IMR-90 (cell line): ENCODE results near the gene PEX7. TPM values are rescaled to one million over a fixed set of nuclear protein-coding genes. Genes with fewer than 3 reads are reported as not detected.

ENCODE experiments used
- ATAC-seq: fragments of 200-7000 bp; cut with Tn5 transposase; 2 replicates; pipeline ENCODE4 v1.9.1; 2020; ENCODE audit warnings: low read depth, mild to moderate bottlenecking, moderate library complexity
- BruUV-seq: library from RNA; stranded (reverse); fragments of 400-500 nt; replicated peaks from 2 replicates; lab custom pipeline; 2021; lab: Mats Ljungman, UMichigan
- CTCF ChIA-PET: fragments of 300-600 bp; formaldehyde crosslinking; extraction: SDS; loops from one replicate; lab custom pipeline; 2021; ENCODE audit warnings: antibody characterized with exemption; lab: Yijun Ruan, JAX
- POLR2A ChIA-PET: fragments of 300-600 bp; sonication (Branson Sonifier 250); formaldehyde crosslinking; loops from one replicate; lab custom pipeline; 2022; ENCODE audit warnings: antibody characterized with exemption; ENCODE audit not compliant: unreplicated experiment; lab: Charles Lee
- DNase-seq: peaks from one replicate; pipeline ENCODE4 v3.0.0; 2013
- H2AFZ ChIP-seq: replicated peaks from 2 replicates; pipeline ENCODE3; 2013; ENCODE audit warnings: low read length, mild to moderate bottlenecking; ENCODE audit not compliant: poor library complexity
- H2AK5ac ChIP-seq: 2 replicates; pipeline ENCODE4 v1.6.1; 2013; ENCODE audit warnings: low read depth, low read length, inconsistent platforms
- H2AK9ac ChIP-seq: replicated peaks from 2 replicates; pipeline ENCODE3; 2013; ENCODE audit warnings: mild to moderate bottlenecking, low read depth, low read length, moderate library complexity; ENCODE audit not compliant: poor library complexity
- H2BK120ac ChIP-seq: 2 replicates; pipeline ENCODE4 v1.6.1; 2013; ENCODE audit warnings: low read depth, low read length, inconsistent platforms
- H2BK15ac ChIP-seq: 3 replicates; pipeline ENCODE4 v1.6.1; 2013; ENCODE audit warnings: low read depth, low read length, inconsistent platforms
- H2BK20ac ChIP-seq: 2 replicates; pipeline ENCODE4 v1.6.1; 2013; ENCODE audit warnings: low read depth, mild to moderate bottlenecking, inconsistent platforms, low read length, moderate library complexity
- H2BK5ac ChIP-seq: 2 replicates; pipeline ENCODE4 v1.6.1; 2013; ENCODE audit warnings: mild to moderate bottlenecking, low read depth, low read length, inconsistent platforms; ENCODE audit not compliant: poor library complexity, severe bottlenecking
- H3K14ac ChIP-seq: replicated peaks from 2 replicates; pipeline ENCODE4 v1.6.1; 2013; ENCODE audit warnings: low read depth, low read length, inconsistent platforms
- H3K18ac ChIP-seq: 2 replicates; pipeline ENCODE4 v1.6.1; 2013; ENCODE audit warnings: low read depth, low read length, control low read depth
- H3K23ac ChIP-seq: 2 replicates; pipeline ENCODE4 v1.6.1; 2013; ENCODE audit warnings: low read depth, low read length, inconsistent platforms
- H3K27ac ChIP-seq: 2 replicates; pipeline ENCODE4 v1.5.1; 2013; ENCODE audit warnings: mild to moderate bottlenecking, control low read depth, low read length; ENCODE audit not compliant: insufficient read depth
- H3K27me3 ChIP-seq: 2 replicates; pipeline ENCODE4 v1.6.1; 2013; ENCODE audit warnings: low read length; ENCODE audit not compliant: control insufficient read depth, insufficient read depth
- H3K36me3 ChIP-seq: 2 replicates; pipeline ENCODE4 v1.6.1; 2013; ENCODE audit warnings: low read length, mixed read lengths; ENCODE audit not compliant: control insufficient read depth, insufficient read depth
- H3K4ac ChIP-seq: 2 replicates; pipeline ENCODE4 v1.6.1; 2013; ENCODE audit warnings: low read depth, low read length, inconsistent platforms
- H3K4me1 ChIP-seq: 2 replicates; pipeline ENCODE4 v1.6.1; 2013; ENCODE audit warnings: low read length, mixed read lengths; ENCODE audit not compliant: control insufficient read depth, insufficient read depth
- H3K4me2 ChIP-seq: 2 replicates; pipeline ENCODE4 v1.6.1; 2013; ENCODE audit warnings: low read depth, mild to moderate bottlenecking, control low read depth, low read length, moderate library complexity
- H3K4me3 ChIP-seq: 2 replicates; pipeline ENCODE4 v1.5.1; 2013; ENCODE audit warnings: low read depth, mild to moderate bottlenecking, control low read depth, low read length, moderate library complexity; ENCODE audit not compliant: insufficient read depth
- H3K56ac ChIP-seq: 2 replicates; pipeline ENCODE4 v1.6.1; 2013; ENCODE audit warnings: low read length, inconsistent platforms; ENCODE audit not compliant: insufficient read depth; ENCODE audit errors: extremely low read depth
- H3K79me1 ChIP-seq, 2 experiments: 2 replicates each; pipeline ENCODE4 v1.6.1; 2013; ENCODE audit warnings: low read length in 2 of 2, inconsistent platforms in 1 of 2, low read depth in 1 of 2
- H3K9ac ChIP-seq: 2 replicates; pipeline ENCODE4 v1.6.1; 2013; ENCODE audit warnings: low read depth, low read length, control low read depth
- H3K9me1 ChIP-seq: 2 replicates; pipeline ENCODE4 v1.6.1; 2013; ENCODE audit warnings: low read length, inconsistent platforms; ENCODE audit not compliant: insufficient read depth
- H3K9me3 ChIP-seq: 2 replicates; pipeline ENCODE4 v1.6.1; 2013; ENCODE audit warnings: low read length; ENCODE audit not compliant: control insufficient read depth, insufficient read depth
- H4K20me1 ChIP-seq: 2 replicates; pipeline ENCODE4 v1.6.1; 2013; ENCODE audit warnings: low read length, inconsistent platforms; ENCODE audit not compliant: insufficient read depth
- H4K5ac ChIP-seq: 2 replicates; pipeline ENCODE4 v1.6.1; 2013; ENCODE audit warnings: mild to moderate bottlenecking, low read depth, low read length, control low read depth
- H4K8ac ChIP-seq, 2 experiments: 2 replicates each; pipeline ENCODE4 v1.6.1; 2013; ENCODE audit warnings: low read depth in 2 of 2, low read length in 2 of 2, control low read depth in 1 of 2, inconsistent platforms in 1 of 2
- H4K91ac ChIP-seq: 2 replicates; pipeline ENCODE4 v1.6.1; 2013; ENCODE audit warnings: low read depth, low read length, inconsistent platforms; ENCODE audit not compliant: insufficient read depth
- BHLHE40 ChIP-seq: fragments of 150-350 bp; IDR thresholded peaks from 2 replicates; pipeline ENCODE4 v1.6.1; 2016; ENCODE audit warnings: mild to moderate bottlenecking, low read depth, low read length
- CEBPB ChIP-seq: IDR thresholded peaks from 2 replicates; pipeline ENCODE4 v1.6.1; 2012; ENCODE audit warnings: low read depth, low read length, improper control_type of control experiment
- CTCF ChIP-seq: conservative IDR thresholded peaks from 2 replicates; pipeline ENCODE4 v1.5.1; 2012; ENCODE audit warnings: mild to moderate bottlenecking, low read depth, low read length, improper control_type of control experiment
- ELK1 ChIP-seq: fragments of 150-350 bp; IDR thresholded peaks from 2 replicates; pipeline ENCODE4 v1.6.1; 2016; ENCODE audit warnings: low read depth, mild to moderate bottlenecking, low read length, moderate library complexity, borderline replicate concordance
- FOS ChIP-seq: fragments of 150-350 bp; IDR thresholded peaks from 2 replicates; pipeline ENCODE4 v1.6.1; 2016; ENCODE audit warnings: low read depth, low read length
- MAFK ChIP-seq: IDR thresholded peaks from 2 replicates; pipeline ENCODE4 v1.6.1; 2012; ENCODE audit warnings: low read depth, low read length, improper control_type of control experiment
- MAZ ChIP-seq: IDR thresholded peaks from 2 replicates; pipeline ENCODE4 v1.6.1; 2012; ENCODE audit warnings: low read depth, mild to moderate bottlenecking, low read length, improper control_type of control experiment, moderate library complexity, borderline replicate concordance
- POLR2A ChIP-seq: IDR thresholded peaks from 2 replicates; pipeline ENCODE4 v1.6.1; 2012; ENCODE audit warnings: mild to moderate bottlenecking, low read depth, low read length
- RAD21 ChIP-seq: IDR thresholded peaks from 2 replicates; pipeline ENCODE4 v1.6.1; 2012; ENCODE audit warnings: low read length, improper control_type of control experiment
- RCOR1 ChIP-seq: IDR thresholded peaks from 2 replicates; pipeline ENCODE4 v1.6.1; 2012; ENCODE audit warnings: mild to moderate bottlenecking, low read length, improper control_type of control experiment; ENCODE audit not compliant: insufficient replicate concordance
- RFX5 ChIP-seq: IDR thresholded peaks from 2 replicates; pipeline ENCODE4 v1.8.0; 2012; ENCODE audit warnings: low read depth, mild to moderate bottlenecking, low read length, moderate library complexity
- SMC3 ChIP-seq: fragments of 150-350 bp; IDR thresholded peaks from 2 replicates; pipeline ENCODE4 v1.6.1; 2016; ENCODE audit warnings: low read depth, mild to moderate bottlenecking, antibody characterized with exemption, low read length, moderate library complexity
- USF2 ChIP-seq: fragments of 150-350 bp; IDR thresholded peaks from 2 replicates; pipeline ENCODE4 v1.6.1; 2017; ENCODE audit warnings: mild to moderate bottlenecking, antibody characterized with exemption, low read length, low read depth
- WGBS, 2 experiments: methylation state at CpG; one replicate each; pipeline versions ENCODE4 v1.1.5 to v1.1.7; 2013; ENCODE audit warnings: missing lambda C conversion rate in 2 of 2; ENCODE audit not compliant: insufficient read length in 1 of 2; ENCODE audit errors: extremely low coverage in 2 of 2; 5-methylcytosine and 5-hydroxymethylcytosine counted together
- dilution Hi-C: fragments of 300-500 bp; cut with HindIII; formaldehyde crosslinking; loops from one replicate; pipeline ENCODE4 v1.14.3; 2018; ENCODE audit warnings: low sequenced_read_pairs; ENCODE audit not compliant: unreplicated experiment
- in situ Hi-C: fragments of 300-500 bp; cut with MboI; formaldehyde crosslinking; loops from 3 replicates; pipeline ENCODE4 v1.14.3; 2019; ENCODE audit warnings: low sequenced_read_pairs, inconsistent platforms, mixed read lengths
- intact Hi-C: fragments of 100-400 bp; cut with micrococcal nuclease; formaldehyde crosslinking; loops from 2 replicates; pipeline ENCODE4 v1.10.0; 2022
- polyA plus RNA-seq, 3 experiments: library from polyadenylated mRNA; depleted of rRNA; stranded (reverse); fragments of >200 nt; gene quantifications; 2 replicates each; pipeline ENCODE4 v1.2.3, GENCODE V29; 2012; ENCODE audit warnings: low replicate concordance in 1 of 3
- total RNA-seq: library from RNA; depleted of rRNA; stranded (reverse); fragments of >200 nt; gene quantifications from 2 replicates; pipeline ENCODE4 v1.2.3, GENCODE V29; 2012

Gene PEX7
- total and polyA plus RNA-seq, 2 of the 4 experiments (the other 2 are of a cell fraction), result 5.4 to 7.0 TPM

GRCh38 chr6:136783495-136784270 lies 38.7 kb upstream of the PEX7 start:
- 100% methylated on average over 2 of the region's 9 CpGs; no CpG with 5 or more reads in 1 of the 2 experiments for WGBS, 2 experiments
- in situ Hi-C loops, result loop anchor here (25.0 kb wide), 1 partner anchor 496 kb away; the partner anchor contains the start of gene BCLAF1
- H3K14ac ChIP-seq, result no peak overlapping the region; the same call in 1 of the 2 replicates
- peaks cover 25% of the 10 kb centered on the region for H3K4me1 ChIP-seq
- no peak overlapping the region for H3K4me2 ChIP-seq
- H3K9me3 ChIP-seq, result no peaks in the 10 kb centered on the region
- H3K18ac ChIP-seq, result no peak overlapping the region
- H3K9me1 ChIP-seq, result peaks cover 22% of the 10 kb centered on the region
- dilution Hi-C loops, result no loop called here
- H2AFZ ChIP-seq, result no peak overlapping the region
- peak overlapping the region; percentile 73; the same call in 1 of the 3 replicates for H2BK15ac ChIP-seq
- H4K5ac ChIP-seq, result peak overlapping the region; percentile 22; the same call in 1 of the 2 replicates
- H3K4me3 ChIP-seq, result no peak overlapping the region
- POLR2A ChIA-PET, result interaction anchor here (0.7 kb wide), 1 partner anchor 16 kb away, joined by 3 read pairs; no protein-coding TSS in a partner anchor
- ATAC-seq, result no peak
- H4K8ac ChIP-seq, result peak overlapping the region; percentile 38 to 40; a peak in 3 of 4 replicates
- H2BK20ac ChIP-seq, result peak overlapping the region; percentile 21; the same call in 1 of the 2 replicates
- H3K36me3 ChIP-seq, result no peaks in the 10 kb centered on the region
- no peak for DNase-seq
- no peak overlapping the region for H3K9ac ChIP-seq
- H3K79me1 ChIP-seq, result peaks cover 34 to 71% of the 10 kb centered on the region in 2 experiments
- no peaks in the 10 kb centered on the region for H3K27me3 ChIP-seq
- peak overlapping the region; percentile 70 for H2AK5ac ChIP-seq
- H3K56ac ChIP-seq, result no peak overlapping the region
- no peaks in the 10 kb centered on the region for H4K20me1 ChIP-seq
- CTCF ChIA-PET, result interaction anchor here (0.6 to 1.0 kb wide), 2 partner anchors 45 to 73 kb away, joined by 3 read pairs; no protein-coding TSS in a partner anchor
- H2BK120ac ChIP-seq, result 0 out of 2 replicates have a peak overlapping the region, but pooled peaks have one; percentile 37
- no TSS peak for BruUV-seq
- peak overlapping the region; percentile 60; the same call in 1 of the 2 replicates for H3K4ac ChIP-seq
- peak overlapping the region; percentile 2 for H2AK9ac ChIP-seq
- intact Hi-C loops, result no loop called here
- H2BK5ac ChIP-seq, result peak overlapping the region; percentile 51
- H3K23ac ChIP-seq, result peak overlapping the region; percentile 11; the same call in 1 of the 2 replicates
- peak overlapping the region; percentile 41; the same call in 1 of the 2 replicates for H3K27ac ChIP-seq
- H4K91ac ChIP-seq, result peak overlapping the region; percentile 43
- TF ChIP-seq MAFK, result no peak
- no peak for TF ChIP-seq BHLHE40
- TF ChIP-seq USF2, result no peak
- no peak for TF ChIP-seq RFX5
- no peak for TF ChIP-seq FOS
- TF ChIP-seq MAZ, result no peak
- no peak for TF ChIP-seq CEBPB
- no peak for TF ChIP-seq RCOR1
- TF ChIP-seq RAD21, result no peak
- TF ChIP-seq POLR2A, result no peak
- TF ChIP-seq ELK1, result no peak
- no peak for TF ChIP-seq SMC3
- TF ChIP-seq CTCF, result no peak
